GM12878 (cell line): Measurements from ENCODE around the gene PLCG2. TPM values are rescaled to one million over a fixed set of nuclear protein-coding genes. Genes with fewer than 3 reads are reported as not detected.

Source experiments
- ATAC-seq: fragments of 200-7000 bp; cut with Tn5 transposase; 3 replicates; pipeline ENCODE4 v1.9.1; 2020; ENCODE audit warnings: mild to moderate bottlenecking, moderate library complexity
- BruUV-seq: library from RNA; stranded (reverse); fragments of 400-500 nt; replicated peaks from 2 replicates; lab custom pipeline; 2021; lab: Mats Ljungman, UMichigan
- CTCF ChIA-PET: fragments of 300-600 bp; sonication (Branson Sonifier 250); formaldehyde crosslinking; extraction: SDS; loops from one replicate; lab custom pipeline; 2021; ENCODE audit warnings: inconsistent platforms; lab: Yijun Ruan, JAX
- POLR2A ChIA-PET: fragments of 350-600 bp; formaldehyde crosslinking; extraction: SDS; loops from one replicate; lab custom pipeline; 2021; ENCODE audit warnings: inconsistent platforms; lab: Charles Lee
- RAD21 ChIA-PET: fragments of 300-600 bp; sonication (Branson Sonifier 250); formaldehyde crosslinking; loops from one replicate; lab custom pipeline; 2023; ENCODE audit warnings: antibody characterized with exemption; ENCODE audit not compliant: unreplicated experiment; lab: Charles Lee
- SMC1A ChIA-PET: fragments of 300-600 bp; sonication (Branson Sonifier 250); formaldehyde crosslinking; loops from one replicate; lab custom pipeline; 2023; ENCODE audit not compliant: unreplicated experiment, uncharacterized antibody; lab: Charles Lee
- DNase-seq: peaks from one replicate; pipeline ENCODE4 v3.0.0-alpha.2; 2011; ENCODE audit warnings: low read depth, low spot score
- FAIRE-seq: peaks from 3 replicates; lab custom pipeline; 2011; peaks lifted over from hg19 to GRCh38; lab: Jason Lieb, UNC
- H2AFZ ChIP-seq: 2 replicates; pipeline ENCODE4 v1.6.0; 2011; ENCODE audit warnings: low read depth, low read length, control low read depth; ENCODE audit not compliant: control insufficient read depth
- H3K27ac ChIP-seq: 2 replicates; pipeline ENCODE4 v1.5.1; 2011; ENCODE audit warnings: control low read depth; ENCODE audit not compliant: control insufficient read depth, insufficient read depth
- H3K27me3 ChIP-seq, 2 experiments: replicated peaks in 1 of 2; 2 replicates each; pipeline versions ENCODE4 v1.6.0 to v1.6.1; 2011; ENCODE audit warnings: low read length in 1 of 2; ENCODE audit not compliant: control insufficient read depth in 2 of 2, insufficient read depth in 2 of 2
- H3K36me3 ChIP-seq, 2 experiments: 2 replicates each; pipeline ENCODE4 v1.5.1; 2011; ENCODE audit warnings: low read length in 1 of 2; ENCODE audit not compliant: control insufficient read depth in 2 of 2, insufficient read depth in 2 of 2
- H3K4me1 ChIP-seq: 2 replicates; pipeline ENCODE4 v1.6.1; 2011; ENCODE audit warnings: mild to moderate bottlenecking, low read length, moderate library complexity, mixed read lengths; ENCODE audit not compliant: control insufficient read depth, insufficient read depth
- H3K4me2 ChIP-seq: 2 replicates; pipeline ENCODE4 v1.6.0; 2011; ENCODE audit warnings: control low read depth; ENCODE audit not compliant: control insufficient read depth, insufficient read depth
- H3K4me3 ChIP-seq: fragments of 200-600 bp; sonication (generic); 2 replicates; pipeline ENCODE4 v1.5.1; 2016
- H3K79me2 ChIP-seq: 2 replicates; pipeline ENCODE4 v1.6.0; 2011; ENCODE audit warnings: low read length; ENCODE audit not compliant: control insufficient read depth, insufficient read depth
- H3K9ac ChIP-seq: 2 replicates; pipeline ENCODE4 v1.8.0; 2011; ENCODE audit warnings: low read length, control low read depth, mixed read lengths; ENCODE audit not compliant: control insufficient read depth, insufficient read depth
- H3K9me3 ChIP-seq: replicated peaks from 3 replicates; pipeline ENCODE4 v1.5.1; 2011; ENCODE audit warnings: mild to moderate bottlenecking, low read length; ENCODE audit not compliant: control insufficient read depth, insufficient read depth
- H4K20me1 ChIP-seq: 2 replicates; pipeline ENCODE4 v1.6.0; 2011; ENCODE audit not compliant: control insufficient read depth, insufficient read depth
- BRCA1 ChIP-seq: IDR thresholded peaks from 2 replicates; pipeline ENCODE4 v1.6.1; 2011; ENCODE audit warnings: low read depth, low read length, improper control_type of control experiment
- CHD2 ChIP-seq: IDR thresholded peaks from 2 replicates; pipeline ENCODE4 v1.6.1; 2011; ENCODE audit warnings: low read depth, low read length, improper control_type of control experiment, borderline replicate concordance
- CTCF ChIP-seq, 3 experiments: IDR thresholded peaks in 2 of 3; conservative IDR thresholded peaks in 1 of 3; 2 replicates each; pipeline ENCODE4 v1.5.1; 2011; ENCODE audit warnings: low read depth in 3 of 3, low read length in 3 of 3, mild to moderate bottlenecking in 3 of 3, control low read depth in 2 of 3, moderate library complexity in 2 of 3, inconsistent platforms in 1 of 3, mixed read lengths in 1 of 3; ENCODE audit not compliant: control insufficient read depth in 2 of 3, insufficient read depth in 1 of 3; ENCODE audit errors: extremely low read depth in 1 of 3
- DPF2 ChIP-seq: fragments of 450-650 bp; IDR thresholded peaks from 2 replicates; pipeline ENCODE4 v1.6.1; 2017; ENCODE audit warnings: mild to moderate bottlenecking
- EGR1 ChIP-seq, 2 experiments: IDR thresholded peaks; 1 replicate in 1 of 2; 2 replicates in 1 of 2; pipeline ENCODE4 v1.6.1; 2011 to 2012; ENCODE audit warnings: low read depth in 2 of 2, low read length in 2 of 2, borderline replicate concordance in 1 of 2, mild to moderate bottlenecking in 1 of 2, moderate library complexity in 1 of 2
- FOS ChIP-seq: IDR thresholded peaks from 3 replicates; pipeline ENCODE4 v1.6.1; 2011; ENCODE audit warnings: borderline replicate concordance; ENCODE audit not compliant: insufficient read length; ENCODE audit errors: extremely low read depth
- FOXK2 ChIP-seq: fragments of 450-650 bp; IDR thresholded peaks from 2 replicates; pipeline ENCODE4 v1.6.1; 2017; ENCODE audit warnings: mild to moderate bottlenecking, moderate library complexity
- HDAC6 ChIP-seq: fragments of 200-600 bp; sonication (generic); IDR thresholded peaks from one replicate; pipeline ENCODE4 v1.8.0; 2017; ENCODE audit warnings: antibody characterized with exemption; ENCODE audit not compliant: unreplicated experiment
- IKZF2 ChIP-seq, 2 experiments: fragments of 450-650 bp; IDR thresholded peaks; 2 replicates each; pipeline ENCODE4 v1.6.1; 2017; ENCODE audit warnings: mild to moderate bottlenecking in 2 of 2, moderate library complexity in 2 of 2
- PAX8 ChIP-seq: fragments of 450-650 bp; IDR thresholded peaks from 2 replicates; pipeline ENCODE4 v1.6.1; 2017; ENCODE audit warnings: mild to moderate bottlenecking, moderate library complexity
- RAD21 ChIP-seq: IDR thresholded peaks from 2 replicates; pipeline ENCODE4 v1.6.1; 2011; ENCODE audit warnings: mild to moderate bottlenecking, low read depth, low read length, moderate library complexity; ENCODE audit not compliant: insufficient read depth
- SIX5 ChIP-seq: IDR thresholded peaks from 2 replicates; pipeline ENCODE4 v1.6.1; 2011; ENCODE audit warnings: mild to moderate bottlenecking, low read depth, low read length, moderate library complexity; ENCODE audit not compliant: severe bottlenecking
- SMARCA5 ChIP-seq: fragments of 450-650 bp; IDR thresholded peaks from 2 replicates; pipeline ENCODE4 v1.6.1; 2017; ENCODE audit warnings: mild to moderate bottlenecking
- ZNF207 ChIP-seq: fragments of 450-650 bp; IDR thresholded peaks from 2 replicates; pipeline ENCODE4 v1.6.1; 2014; ENCODE audit warnings: antibody characterized with exemption, mild to moderate bottlenecking, borderline replicate concordance
- ZNF384 ChIP-seq: IDR thresholded peaks from 2 replicates; pipeline ENCODE4 v1.6.1; 2012; ENCODE audit warnings: low read depth, mild to moderate bottlenecking, low read length, improper control_type of control experiment, borderline replicate concordance
- WGBS: methylation state at CpG from one replicate; pipeline ENCODE4 v1.1.6; 2016; ENCODE audit warnings: low lambda C conversion rate; ENCODE audit not compliant: insufficient replicate concordance, insufficient coverage; ENCODE audit errors: missing lambda C conversion rate; 5-methylcytosine and 5-hydroxymethylcytosine counted together
- in situ Hi-C: fragments of 300-500 bp; cut with MboI; formaldehyde crosslinking; loops from 9 replicates; pipeline ENCODE4 v1.14.3; 2018; ENCODE audit warnings: mixed read lengths
- intact Hi-C: fragments of 100-400 bp; cut with micrococcal nuclease; formaldehyde crosslinking; loops from one replicate; pipeline ENCODE4 v1.14.2; 2022; ENCODE audit not compliant: unreplicated experiment
- polyA plus RNA-seq, 11 experiments: library from polyadenylated mRNA; depleted of rRNA in 4 of 11; unstranded in 6 of 11; stranded (reverse) in 5 of 11; fragments of >200 nt; fragmentation: Nextera tagmentation in 4 of 11; fragmentation: Illumina TruSeq in 1 of 11; extraction: Ambion mirVana in 4 of 11; extraction: Trizol in 1 of 11; gene quantifications; 1 replicate in 1 of 11; 2 replicates in 10 of 11; pipeline versions ENCODE4 v1.2.1 to v1.2.3, GENCODE V29; 2011 to 2016; ENCODE audit warnings: inconsistent platforms in 2 of 11, missing spikeins in 2 of 11, low read depth in 1 of 11
- total RNA-seq, 4 experiments: library from RNA; depleted of rRNA in 3 of 4; stranded (reverse); fragments of >200 nt in 3 of 4; fragmentation: Illumina TruSeq in 1 of 4; extraction: Trizol in 1 of 4; gene quantifications; 2 replicates each; pipeline versions ENCODE4 v1.2.1 to v1.2.3, GENCODE V29; 2013 to 2021
- TF ChIP-seq, protein P1 (sequence below): fragments of 450-650 bp; IDR thresholded peaks from 2 replicates; pipeline ENCODE4 v1.6.1; 2016; ENCODE audit warnings: mild to moderate bottlenecking

The PLCG2 gene
- total and polyA plus RNA-seq, 10 of the 15 experiments (the other 5 are each of a cell fraction or from before 2014, with no cell fraction given) = 47.6 to 256 (median 149) TPM

DNA sequence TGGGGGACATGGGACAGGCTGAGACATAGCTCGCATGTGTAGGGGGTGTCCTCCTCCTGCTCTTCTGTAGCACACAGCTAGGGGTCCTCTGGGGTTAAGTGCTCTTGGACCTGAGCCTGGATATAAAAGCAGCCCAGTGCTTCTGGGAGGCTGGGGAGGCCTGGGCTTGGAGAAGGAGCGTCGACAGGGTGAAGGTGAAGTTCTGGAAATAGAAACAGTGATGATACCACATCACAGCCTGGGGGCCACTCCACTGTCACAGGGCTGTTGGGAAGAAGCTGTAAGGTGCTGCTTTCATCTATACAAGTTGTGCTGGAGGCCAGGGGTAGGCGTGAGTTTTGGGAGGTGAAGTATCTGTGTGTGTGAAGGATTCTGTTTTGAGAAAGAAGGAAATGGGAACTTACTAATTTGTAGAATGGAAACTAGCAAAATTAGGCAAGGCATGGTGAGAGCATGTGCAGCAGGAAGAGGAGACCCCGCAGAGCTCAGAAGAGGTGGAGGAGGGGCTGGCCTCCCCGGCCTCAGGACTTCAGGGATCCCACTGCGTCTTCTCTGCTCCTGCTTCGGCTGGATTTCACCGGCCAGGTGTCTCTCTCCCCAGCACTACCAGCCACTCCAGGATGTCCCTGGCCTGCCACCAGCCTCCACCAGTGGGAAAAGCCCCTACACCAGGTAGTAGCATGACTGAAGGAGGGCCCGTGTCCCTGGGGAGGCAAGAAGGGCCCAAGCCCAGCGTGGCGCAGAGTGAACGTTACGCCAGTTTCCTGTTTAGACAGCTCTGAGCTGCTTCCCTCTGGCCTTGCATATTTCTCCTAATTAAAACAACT, 19.4 kb downstream of the PLCG2 start:
- Histone ChIP-seq H3K4me2 (peak overlapping the region; percentile 88), H4K20me1 (no peaks in the 10 kb centered on the region; the same call in 1 of the 2 replicates), H3K9ac (peak overlapping the region; percentile 80), H3K27ac (peak overlapping the region; percentile 98), H3K79me2 (peaks cover 82% of the 10 kb centered on the region), H3K36me3 (peaks cover 17% of the 10 kb centered on the region in 2 experiments), H3K27me3 (no peaks in the 10 kb centered on the region), H3K4me3 (peak overlapping the region; percentile 62), H3K9me3 (peaks cover 4% of the 10 kb centered on the region), H2AFZ (peak overlapping the region; percentile 31; the same call in 1 of the 2 replicates), H3K4me1 (peaks cover 52% of the 10 kb centered on the region)
- intact Hi-C loops (loop anchor here (1.0 to 5.0 kb wide), 5 partner anchors 11 to 74 kb away; no protein-coding TSS in a partner anchor), in situ Hi-C loops (no loop called here)
- 4% methylated on average over 14 of the region's 14 CpGs for WGBS
- CTCF ChIA-PET = interaction anchor here (0.5 to 2.1 kb wide), 19 partner anchors 11 to 90 kb away, joined by 3 to 22 read pairs (median 4); partner anchors contain the start of gene PLCG2
- ATAC-seq (peak; percentile 76), FAIRE-seq (peak; percentile 94), DNase-seq (peak; percentile 97)
- SMC1A ChIA-PET = interaction anchor here (0.8 to 8.3 kb wide), 23 partner anchors 9 to 105 kb away, joined by 3 to 86 read pairs (median 8); no protein-coding TSS in a partner anchor
- RAD21 ChIA-PET = interaction anchor here (0.9 to 6.3 kb wide), 21 partner anchors 8 to 75 kb away, joined by 3 to 74 read pairs (median 12); partner anchors contain the start of gene PLCG2
- BruUV-seq = TSS peak; percentile 90
- POLR2A ChIA-PET = interaction anchor here (0.6 to 2.6 kb wide), 17 partner anchors 9 to 59 kb away, joined by 3 to 36 read pairs (median 5); no protein-coding TSS in a partner anchor
- TF ChIP-seq SMARCA5 (no peak; the same call in none of the 2 replicates), SIX5 (no peak), DPF2 (peak; percentile 90), HDAC6 (no peak), BRCA1 (no peak), EGR1 (IDR thresholded peaks at IDR 0.05; ENCODE audit: borderline replicate concordance in 1 of 2, low read depth in 2 of 2, low read length in 2 of 2) (peak in 1 of 2 experiments; percentile 70; a peak in 1 of 3 replicates), ZNF384 (no peak), FOS (no peak), CTCF (IDR thresholded peaks at IDR 0.05 in 2 of 3, conservative IDR thresholded peaks at IDR 0.05 in 1 of 3; ENCODE audit: control insufficient read depth in 2 of 3, extremely low read depth in 1 of 3, insufficient read depth in 1 of 3, low read depth in 3 of 3, low read length in 3 of 3) (peak in 2 of 3 experiments; percentile 27 to 36; a peak in 4 of 6 replicates), PAX8 (no peak), ZNF207 (0 out of 2 replicates have a peak, but pooled peaks have one; percentile 3), CHD2 (peak; percentile 79), RAD21 (no peak; the same call in 1 of the 2 replicates), FOXK2 (no peak), IKZF2 (IDR thresholded peaks at IDR 0.05) (peak; percentile 97)
- TF ChIP-seq, protein P1, sequence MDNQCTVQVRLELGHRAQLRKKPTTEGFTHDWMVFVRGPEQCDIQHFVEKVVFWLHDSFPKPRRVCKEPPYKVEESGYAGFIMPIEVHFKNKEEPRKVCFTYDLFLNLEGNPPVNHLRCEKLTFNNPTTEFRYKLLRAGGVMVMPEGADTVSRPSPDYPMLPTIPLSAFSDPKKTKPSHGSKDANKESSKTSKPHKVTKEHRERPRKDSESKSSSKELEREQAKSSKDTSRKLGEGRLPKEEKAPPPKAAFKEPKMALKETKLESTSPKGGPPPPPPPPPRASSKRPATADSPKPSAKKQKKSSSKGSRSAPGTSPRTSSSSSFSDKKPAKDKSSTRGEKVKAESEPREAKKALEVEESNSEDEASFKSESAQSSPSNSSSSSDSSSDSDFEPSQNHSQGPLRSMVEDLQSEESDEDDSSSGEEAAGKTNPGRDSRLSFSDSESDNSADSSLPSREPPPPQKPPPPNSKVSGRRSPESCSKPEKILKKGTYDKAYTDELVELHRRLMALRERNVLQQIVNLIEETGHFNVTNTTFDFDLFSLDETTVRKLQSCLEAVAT = peak; percentile 41; the same call in 1 of the 2 replicates
